Spleen (tissue), 7 donors: ENCODE results near the gene FBN3.

Experiments used
- CTCF ChIP-seq, 11 experiments: fragments of 200-600 bp in 7 of 11; fragments of 450-650 bp in 4 of 11; sonication (generic) in 4 of 11; IDR thresholded peaks in 8 of 11; conservative IDR thresholded peaks in 3 of 11; 1 replicate in 7 of 11; 2 replicates in 4 of 11; pipeline versions ENCODE4 v1.4.0 to v1.8.0; 2016 to 2021; ENCODE audit warnings: antibody characterized with exemption in 11 of 11, inconsistent platforms in 4 of 11, mild to moderate bottlenecking in 1 of 11
- POLR2A ChIP-seq, 3 donors: fragments of 450-650 bp; IDR thresholded peaks; one replicate each; pipeline ENCODE4 v1.5.1; 2017; ENCODE audit warnings: antibody characterized with exemption in 3 of 3, mild to moderate bottlenecking in 1 of 3
- POLR2AphosphoS5 ChIP-seq, 3 donors: sonication (generic); formaldehyde crosslinking; IDR thresholded peaks; one replicate each; pipeline ENCODE4 v1.5.1; 2017; ENCODE audit warnings: antibody characterized with exemption in 3 of 3
- donor health status: DM: no; HTN: no; CAD: no; lungs with moderate emphysema.
- donor health status: DM: no; HTN: no; CAD: no.
- donor health status: DM: no; HTN: no; CAD: no.

DNA sequence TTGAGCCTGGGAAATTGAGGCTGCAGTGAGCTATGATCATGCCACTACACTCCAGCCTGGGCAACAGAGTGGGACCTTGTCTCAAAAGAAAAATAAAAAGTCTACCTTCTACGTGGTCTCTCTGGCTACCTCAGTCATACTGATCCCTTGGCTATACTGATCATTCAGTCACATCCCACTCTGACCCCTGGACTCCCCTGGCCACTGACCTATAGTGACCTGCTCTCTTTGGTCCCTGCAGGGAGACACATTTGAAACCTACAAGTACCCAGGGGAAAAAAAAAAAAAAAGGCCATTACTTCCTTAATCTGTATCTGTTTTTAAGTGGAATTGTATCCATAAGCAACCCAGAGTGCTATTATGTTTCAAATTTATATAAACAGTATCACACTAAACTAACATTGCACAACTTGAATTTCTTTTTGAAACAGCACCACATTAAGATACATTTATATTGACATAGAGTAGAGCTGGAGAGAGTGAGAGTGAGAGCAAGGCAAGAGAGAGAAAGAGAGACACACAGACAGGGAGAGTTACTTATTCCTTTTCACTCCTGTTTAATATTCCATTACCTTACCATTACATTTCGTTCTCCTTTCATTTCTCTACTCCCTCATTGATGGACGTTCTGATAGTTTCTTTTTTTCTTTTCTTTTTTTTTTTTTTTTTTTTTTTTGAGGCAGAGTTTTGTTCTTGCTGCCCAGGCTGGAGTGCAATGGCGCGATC is 36.1 kb upstream of the FBN3 start:
- TF ChIP-seq CTCF (IDR thresholded peaks at IDR 0.05 in 8 of 11, conservative IDR thresholded peaks at IDR 0.05 in 3 of 11): no peak
- no peak for TF ChIP-seq POLR2A (IDR thresholded peaks at IDR 0.05)
- TF ChIP-seq POLR2AphosphoS5 (IDR thresholded peaks at IDR 0.05): no peak
